GM19372 (cell line): ENCODE measurements around the gene FMNL2.

ENCODE experiments used
- ATAC-seq: cut with Tn5 transposase; IDR thresholded peaks from one replicate; pipeline ENCODE4 v1.9.1; 2021; ENCODE audit warnings: mild to moderate bottlenecking, low read depth, moderate library complexity; ENCODE audit not compliant: unreplicated experiment

Gene FMNL2

DNA sequence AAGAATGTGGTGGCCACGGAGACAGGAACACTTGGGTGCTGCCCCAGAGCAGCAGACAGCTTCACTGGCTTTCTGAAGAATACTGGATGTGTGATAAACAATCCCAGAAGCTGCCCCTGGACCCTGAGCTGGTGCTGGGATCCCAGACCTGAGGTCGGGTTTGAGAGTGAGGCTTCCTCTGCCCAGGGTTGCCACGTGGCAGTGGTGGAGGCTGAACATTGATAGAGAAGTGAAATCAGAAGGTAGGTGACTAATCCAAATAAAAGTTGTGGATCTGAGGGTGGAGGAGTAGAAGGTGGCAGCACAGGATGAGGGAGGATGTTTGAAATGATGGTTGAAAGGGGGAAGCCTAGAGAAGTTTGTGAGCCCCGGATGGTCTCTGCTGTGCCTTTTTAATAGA lies 64.0 kb downstream of the FMNL2 start:
- no peak for ATAC-seq

DNA sequence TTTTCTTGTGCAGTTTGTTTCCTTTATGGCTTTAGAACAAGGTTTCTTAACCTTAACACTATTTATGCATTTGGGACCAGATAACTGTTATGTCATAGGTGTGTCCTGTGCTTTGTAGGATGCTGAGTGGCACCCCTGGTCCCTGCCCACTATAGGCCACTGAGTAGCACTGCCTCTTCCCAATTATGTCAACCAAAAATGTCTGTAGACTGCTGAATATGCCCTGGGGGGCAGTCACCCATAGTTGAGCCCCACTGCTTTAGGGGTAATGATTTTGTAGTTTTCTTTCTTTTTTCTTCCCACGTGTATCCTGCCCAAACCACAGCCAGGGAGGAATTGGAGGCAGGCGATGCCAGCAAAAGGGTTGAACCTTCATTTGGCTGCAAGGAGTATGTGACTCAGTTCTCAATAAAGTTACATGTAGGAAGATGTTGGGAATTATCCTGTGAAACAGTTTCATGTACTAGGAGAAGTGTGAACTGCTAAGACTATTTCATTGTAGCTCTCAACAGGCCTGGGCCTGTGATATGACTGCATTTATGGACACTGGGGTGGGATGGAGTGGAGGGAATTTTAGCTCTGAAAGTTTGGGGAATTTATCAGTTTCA lies 65.7 kb downstream of the FMNL2 start:
- ATAC-seq = no peak

DNA sequence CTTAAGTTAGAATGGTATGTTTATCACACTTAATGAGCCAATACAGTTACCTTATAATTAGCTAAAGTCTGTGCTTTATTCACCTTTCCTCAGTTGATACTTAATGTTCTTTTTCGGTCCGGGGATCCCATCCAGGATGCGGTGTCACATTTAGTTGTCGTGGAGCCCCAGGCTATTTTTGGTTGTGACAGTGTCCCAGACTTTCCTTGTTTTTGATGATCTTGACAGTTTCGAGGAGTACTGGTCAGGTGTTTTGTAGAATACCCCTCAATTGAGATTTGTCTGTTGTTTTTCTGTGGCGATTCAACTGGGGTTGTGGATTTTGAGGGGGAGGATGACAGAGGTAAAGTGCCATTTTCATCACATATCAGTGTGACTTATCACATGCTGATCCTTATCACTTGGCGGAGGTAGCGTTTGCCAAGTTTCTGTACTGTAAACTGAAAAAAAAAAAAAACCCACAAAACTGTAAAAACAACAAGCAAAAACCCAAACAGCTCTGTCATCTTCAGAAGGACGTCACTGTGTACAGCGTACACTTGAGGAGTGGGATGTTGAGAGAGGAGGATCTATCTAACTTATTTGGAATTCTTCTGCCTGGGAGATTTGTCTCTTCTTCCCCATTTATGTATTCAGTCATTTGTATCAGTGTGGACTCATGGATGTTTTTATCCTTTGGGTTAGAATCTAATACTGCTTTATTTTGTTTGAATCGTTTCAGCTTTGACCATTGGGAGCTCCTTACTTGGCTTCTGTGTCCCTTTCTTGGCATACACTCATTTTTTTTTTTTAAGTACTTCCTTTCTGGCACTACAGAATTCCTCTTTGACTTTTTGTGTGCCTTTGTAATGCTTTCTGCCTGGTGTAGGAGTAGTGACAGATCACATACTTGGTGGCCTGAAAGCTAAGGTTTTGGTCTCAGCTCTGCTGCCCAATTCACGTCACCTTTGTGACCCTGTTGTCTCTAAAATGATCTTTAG lies 68.1 kb downstream of the FMNL2 start:
- no peak for ATAC-seq

DNA sequence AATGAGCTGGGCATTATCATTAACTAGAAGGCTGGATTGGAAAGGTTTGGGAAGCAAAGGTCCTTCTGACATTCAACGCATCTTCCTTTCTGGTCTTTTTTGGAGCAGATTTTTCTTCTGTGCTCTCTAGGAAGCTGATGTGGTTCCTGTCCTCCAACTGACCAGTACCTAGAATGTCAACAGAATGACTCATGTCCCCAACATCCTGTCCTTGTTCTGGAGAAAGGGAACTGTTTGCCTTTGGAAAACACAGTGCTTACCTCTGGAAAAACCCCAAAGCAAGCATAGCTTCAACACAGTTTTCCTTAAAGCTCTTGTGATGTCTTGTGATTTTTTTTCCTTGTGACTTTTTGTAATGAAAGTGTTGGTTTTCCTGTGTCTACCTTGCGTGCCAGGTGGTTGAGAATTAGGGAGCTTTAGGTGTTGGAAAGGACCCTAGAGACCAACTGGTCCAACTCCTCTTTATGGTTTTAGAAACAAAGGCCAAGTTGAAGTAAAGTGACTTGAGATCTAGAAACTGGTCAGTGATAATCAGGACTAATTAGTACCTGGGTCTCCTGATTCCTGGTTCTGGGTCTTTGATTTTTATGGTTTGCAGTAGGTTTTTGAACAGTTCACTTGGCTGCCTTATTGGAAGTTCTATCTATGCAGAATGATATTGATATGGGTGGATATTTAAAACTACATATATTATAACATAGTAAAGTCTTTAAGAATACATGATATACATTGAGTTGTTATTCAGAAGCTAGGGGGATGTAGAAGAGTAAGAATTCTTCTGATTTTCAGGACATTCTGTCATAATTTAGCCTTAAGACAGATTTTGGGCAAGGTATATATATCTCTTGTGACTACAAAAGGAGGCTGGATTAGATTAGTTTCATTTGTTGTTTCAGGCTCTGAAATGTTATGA lies 70.5 kb downstream of the FMNL2 start:
- ATAC-seq = no peak

DNA sequence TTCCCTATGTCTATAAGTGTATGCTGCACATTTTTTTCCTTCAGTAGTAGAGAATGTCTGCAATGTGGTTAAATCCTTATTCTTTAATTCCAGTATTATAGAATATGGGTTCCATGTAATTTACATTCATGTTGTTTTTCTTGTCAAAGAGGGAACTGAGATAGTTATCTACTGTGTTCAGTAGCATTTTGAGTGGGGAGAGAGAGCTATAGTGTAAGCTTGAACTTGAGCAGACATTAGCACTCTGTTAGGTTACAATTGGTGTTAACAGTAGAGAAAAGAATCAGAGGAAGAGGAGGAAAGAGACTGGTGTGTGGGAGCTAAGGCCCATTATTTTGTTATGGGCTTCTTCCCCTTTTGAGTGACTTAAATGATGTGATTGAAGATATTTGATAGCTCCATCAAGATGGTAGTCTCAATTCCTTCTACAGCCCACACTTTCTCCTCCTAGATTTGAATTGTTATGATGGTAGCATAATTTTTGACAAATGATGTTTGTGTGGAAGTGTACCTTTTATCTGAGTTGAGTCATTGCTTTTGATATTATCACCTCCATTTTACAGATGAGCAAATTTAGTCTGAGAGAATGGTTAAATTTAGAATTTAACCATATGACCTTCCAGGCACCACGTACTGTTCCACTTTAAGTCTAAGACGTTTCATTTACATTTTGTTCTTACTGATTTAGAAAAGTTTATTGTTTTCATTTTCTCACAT lies 71.3 kb downstream of the FMNL2 start:
- no peak for ATAC-seq

DNA sequence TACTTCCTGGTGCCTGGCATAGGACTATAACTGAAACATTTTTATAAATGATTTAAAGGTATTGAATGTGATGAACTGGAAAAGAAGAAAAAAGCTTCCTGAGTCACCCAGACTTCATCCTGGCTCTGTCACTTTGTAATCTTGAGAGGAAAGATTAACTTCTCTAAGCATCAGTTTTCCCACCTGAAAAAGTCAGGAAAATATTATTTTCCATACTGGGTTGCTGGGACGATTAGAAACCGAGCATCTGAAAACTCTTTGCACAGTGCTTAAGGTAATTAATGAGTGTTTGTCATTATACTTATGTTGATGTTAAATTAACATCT lies 71.8 kb downstream of the FMNL2 start:
- no peak for ATAC-seq

DNA sequence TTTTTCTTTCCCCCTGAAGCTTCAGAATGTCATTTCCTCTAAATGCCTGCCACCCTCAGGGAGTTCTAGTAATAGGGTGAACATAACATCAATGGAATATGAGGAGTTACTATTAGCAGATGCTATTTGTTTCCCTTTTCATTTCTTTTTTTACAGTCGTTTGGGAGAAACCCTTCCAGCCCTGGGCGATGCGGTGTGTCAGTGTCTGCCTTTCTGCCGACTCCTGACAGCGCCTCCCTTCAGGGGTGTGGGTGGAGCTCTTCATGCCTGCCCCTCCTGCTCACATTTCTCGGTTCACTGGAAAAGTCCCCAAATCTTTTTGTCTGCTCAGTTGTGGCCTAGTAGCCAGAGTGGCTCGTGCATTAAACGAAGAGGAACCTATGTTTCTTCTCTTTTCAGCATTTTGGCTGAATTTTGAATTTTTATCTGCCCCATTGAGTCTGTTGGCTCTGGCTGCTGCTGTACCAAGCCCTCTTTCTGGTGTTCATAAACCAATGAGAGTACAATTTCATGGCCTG lies 72.3 kb downstream of the FMNL2 start:
- ATAC-seq = no peak

DNA sequence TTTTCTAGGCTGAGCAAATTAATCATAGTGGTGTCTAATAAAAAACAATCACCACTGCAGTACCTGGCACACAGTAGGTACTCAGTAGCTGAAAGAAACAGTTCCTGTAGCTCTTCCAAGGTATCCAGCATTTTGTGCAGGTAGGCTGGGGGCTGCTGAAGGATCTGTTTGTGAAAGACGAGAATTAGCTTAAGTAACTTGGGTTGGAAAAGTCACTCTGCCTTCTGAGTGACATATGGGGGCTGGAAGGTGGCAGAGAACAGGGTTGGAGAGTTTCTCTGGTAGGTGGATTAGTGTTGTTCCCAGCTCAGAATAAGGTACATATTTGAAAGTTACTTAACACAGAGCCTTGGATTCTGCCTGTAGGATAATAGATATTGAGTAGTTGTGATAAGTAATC lies 72.8 kb downstream of the FMNL2 start:
- ATAC-seq = no peak

DNA sequence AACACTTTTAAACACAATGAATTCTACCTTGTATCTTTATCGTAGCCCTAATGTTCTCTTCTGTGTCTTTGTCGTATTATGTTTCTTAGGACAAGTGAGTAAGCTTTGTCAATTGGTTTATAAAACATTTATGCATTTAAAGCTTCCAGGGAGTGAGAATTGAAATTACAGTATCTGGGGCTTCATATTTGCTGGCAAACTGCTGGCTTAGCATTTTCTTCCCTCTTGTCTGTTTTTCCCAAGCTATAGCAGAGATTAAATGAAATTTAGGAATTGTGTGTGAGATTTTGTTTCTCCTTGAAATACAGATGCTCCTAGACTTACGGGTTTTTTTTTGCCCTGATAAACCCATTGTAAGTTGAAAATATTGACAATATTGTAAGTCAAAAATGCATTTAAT lies 73.3 kb downstream of the FMNL2 start:
- ATAC-seq = no peak

DNA sequence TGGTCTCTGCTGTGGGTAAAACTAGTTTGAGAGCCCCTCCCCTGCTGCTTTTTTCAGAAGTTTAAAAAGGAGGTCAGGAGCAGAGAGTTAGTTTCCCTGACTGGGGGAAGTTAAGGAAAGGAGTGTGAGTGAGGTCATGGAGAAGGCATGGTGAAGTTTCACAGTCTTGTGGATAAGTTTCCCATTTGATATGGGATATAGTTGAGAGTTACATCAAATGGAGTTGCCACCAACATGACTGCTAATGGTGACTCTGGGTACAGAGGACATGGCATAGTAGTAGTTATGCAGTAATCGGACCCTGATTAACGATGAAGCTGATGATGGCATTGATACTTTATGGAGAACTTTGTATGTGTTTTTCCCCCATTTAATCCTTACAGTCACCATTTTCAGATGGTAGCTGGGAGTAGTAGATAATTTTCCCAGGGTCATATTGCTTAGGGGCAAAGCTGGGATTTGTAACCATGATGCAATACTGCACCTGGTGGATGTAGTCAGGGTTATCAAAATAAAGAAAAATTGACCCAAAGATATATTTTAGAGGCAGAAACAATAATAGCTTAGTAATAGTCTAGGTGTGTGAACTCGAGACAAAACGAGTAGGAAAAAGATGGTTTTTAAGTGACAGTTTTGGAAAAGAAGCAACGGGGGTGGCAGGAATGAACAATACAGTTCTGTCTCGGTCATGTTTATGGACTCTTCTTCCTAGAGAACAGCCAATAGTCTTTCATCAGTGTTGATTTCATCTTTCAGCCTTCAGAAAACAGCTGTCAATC lies 74.6 kb downstream of the FMNL2 start:
- ATAC-seq = no peak

DNA sequence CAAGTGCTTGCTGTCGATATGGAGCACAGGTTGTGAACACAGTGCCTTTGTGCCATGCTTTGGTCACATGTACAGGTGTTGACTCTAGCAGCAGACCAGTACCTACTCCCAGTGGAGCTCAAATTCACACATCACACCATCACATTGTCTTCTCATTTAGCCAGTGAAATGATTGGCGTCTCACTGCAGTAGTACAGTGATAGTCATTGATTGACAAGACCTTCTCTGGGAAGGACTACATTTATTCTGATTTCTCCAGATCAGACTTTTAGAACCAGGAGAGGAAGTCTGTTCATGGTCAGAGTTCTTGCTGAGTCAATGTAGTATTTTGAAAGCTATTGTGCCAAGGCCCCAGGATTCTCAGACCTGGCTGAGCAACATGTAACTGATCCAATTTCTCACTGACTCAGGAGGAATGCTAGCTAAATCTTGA lies 75.2 kb downstream of the FMNL2 start:
- ATAC-seq = no peak

DNA sequence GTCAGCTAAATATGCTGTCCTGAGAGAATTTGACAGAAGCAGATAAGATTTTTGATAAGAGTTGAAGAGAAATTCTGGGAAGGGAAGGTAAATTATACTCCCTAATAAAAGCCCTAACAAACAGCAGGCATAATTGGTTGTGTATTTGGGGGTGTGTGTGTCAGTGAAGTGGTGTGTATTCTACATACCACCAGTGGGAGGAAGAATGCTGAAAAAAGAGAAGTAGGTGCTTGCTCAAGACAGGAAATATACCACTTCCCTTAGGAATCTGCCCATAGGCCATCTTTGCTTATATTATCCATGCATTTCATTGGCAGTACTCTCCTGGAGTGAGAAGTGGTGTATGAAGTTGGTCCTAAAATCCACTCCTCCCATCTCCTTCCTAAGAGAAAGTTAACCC lies 76.2 kb downstream of the FMNL2 start:
- ATAC-seq = no peak

DNA sequence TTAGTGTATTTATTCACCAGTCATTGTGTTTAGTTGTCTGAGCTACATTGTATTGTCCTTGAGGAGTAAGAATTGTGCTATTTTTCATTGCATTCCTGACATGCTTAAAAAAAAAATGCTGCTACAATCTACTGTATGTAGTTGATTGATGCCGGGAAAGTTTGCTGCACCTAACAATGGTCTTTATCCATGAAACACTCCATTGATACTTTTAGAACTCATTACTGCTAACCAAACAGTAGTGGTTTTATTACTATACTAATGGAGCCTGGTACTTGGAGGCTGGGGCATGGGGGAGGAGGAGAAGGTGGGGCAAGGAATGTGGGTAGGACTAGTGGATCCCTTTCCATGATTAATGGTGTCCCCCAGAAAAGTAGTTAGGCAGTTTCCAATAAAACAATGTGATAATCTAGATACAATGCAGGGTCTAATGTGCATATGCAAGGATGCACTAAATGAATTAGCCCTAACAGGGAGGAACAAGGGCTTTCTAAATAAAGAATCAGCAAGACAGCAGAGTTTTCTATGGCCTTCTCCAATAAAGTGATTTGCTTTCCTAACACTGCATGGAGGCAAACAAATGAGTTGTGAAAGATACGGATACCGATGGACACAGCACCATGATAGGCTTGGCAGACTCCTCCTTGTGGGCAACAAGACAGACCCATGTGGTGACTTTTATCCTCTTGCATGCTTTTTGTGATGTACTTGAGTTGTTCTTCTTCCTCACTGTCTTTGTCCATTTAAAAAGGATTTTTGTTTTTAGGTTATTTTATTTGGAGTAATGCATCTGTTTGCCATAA lies 78.5 kb downstream of the FMNL2 start:
- no peak for ATAC-seq

DNA sequence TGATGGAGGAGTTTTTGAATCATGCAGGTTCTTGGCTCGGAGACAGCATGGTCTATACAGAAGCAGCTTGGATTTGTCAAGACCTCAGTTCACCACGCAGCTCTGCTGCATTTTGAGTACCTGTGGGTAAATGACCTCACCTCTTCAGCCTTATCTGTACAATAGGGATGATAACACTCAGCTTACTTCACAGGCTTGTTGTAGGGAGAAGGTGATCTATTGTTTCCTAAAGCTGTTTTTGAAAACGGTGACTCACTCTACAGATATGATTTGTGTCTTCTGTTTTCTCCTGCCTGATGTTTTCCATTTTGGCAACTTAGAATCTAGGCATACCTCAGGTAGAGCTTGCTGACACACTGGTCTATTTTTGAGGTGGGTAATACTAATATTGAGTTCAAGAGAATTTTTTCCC lies 80.3 kb downstream of the FMNL2 start:
- no peak for ATAC-seq

DNA sequence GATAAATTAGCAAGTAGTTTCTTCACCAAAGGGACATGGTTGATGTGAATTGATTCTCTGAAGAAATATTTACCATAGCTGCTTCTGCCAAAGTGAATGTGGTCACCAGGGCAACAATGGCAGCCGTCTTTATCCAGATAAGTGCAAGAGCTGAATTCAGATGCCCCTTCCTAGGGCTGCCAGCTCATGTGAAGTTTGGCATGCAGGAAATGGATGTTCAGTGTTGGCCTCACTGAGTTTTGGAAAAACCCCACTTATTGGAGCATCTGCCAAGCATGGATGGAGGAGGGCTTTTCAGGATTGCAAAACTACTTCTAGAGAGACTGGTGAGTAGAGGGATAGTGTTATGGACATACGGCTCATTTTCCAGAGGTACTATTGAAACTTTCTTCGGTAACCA lies 80.8 kb downstream of the FMNL2 start:
- ATAC-seq = no peak

DNA sequence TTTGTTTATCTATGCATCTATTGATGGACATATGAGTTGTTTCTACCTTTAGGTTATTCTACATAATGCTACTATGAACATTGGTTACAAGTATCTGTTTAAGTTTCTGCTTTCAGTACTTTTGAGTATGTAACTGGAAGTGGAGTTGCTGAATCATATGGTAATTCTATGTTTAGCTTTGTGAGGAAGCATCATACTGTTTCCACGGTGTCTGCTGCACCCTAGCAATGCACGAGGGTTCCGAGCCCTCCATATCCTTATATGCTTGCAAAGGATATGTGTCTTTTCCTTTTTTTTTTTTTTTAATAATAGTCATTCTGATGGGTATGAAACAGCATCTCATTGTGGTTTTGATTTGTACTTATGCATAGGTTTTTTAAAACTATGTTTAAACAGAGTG lies 83.7 kb downstream of the FMNL2 start:
- no peak for ATAC-seq

DNA sequence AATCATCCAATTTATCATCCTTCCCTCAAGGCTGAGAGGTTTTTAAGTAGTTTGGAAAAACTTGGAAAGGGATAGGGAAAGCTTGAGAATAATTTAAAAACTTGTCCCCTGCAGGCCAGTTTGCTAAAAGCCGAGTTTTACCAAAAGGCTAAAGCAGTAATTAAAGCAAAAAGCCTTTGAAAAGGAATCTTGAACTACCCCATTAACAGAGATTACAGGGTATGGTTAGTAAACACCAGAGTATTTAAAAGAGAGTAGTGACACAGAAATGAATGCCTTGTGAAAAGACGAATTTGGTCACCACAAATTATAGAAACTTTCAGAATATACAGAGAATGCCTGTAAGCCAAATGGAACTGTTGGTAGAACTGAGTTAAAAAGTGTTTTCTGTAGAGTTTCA lies 85.0 kb downstream of the FMNL2 start:
- no peak for ATAC-seq

DNA sequence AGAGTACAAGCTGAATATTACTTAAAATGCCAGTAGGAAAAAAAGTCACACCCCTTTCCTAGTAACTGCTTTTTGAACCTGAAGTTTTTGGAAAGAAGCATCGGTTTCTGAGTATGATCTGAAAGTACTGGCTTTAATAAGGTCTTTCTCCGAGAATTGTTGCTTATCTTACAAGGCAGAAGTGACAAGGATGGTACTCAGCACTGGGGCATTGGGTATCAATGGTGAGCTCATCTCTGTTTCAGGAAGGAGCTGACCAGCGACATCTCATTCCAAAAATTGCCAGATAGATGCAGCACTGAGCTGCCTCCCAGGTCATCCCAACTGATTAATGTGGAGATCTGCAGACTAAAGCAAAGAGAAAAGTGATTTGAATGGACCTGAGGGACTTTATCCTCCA lies 85.4 kb downstream of the FMNL2 start:
- no peak for ATAC-seq

DNA sequence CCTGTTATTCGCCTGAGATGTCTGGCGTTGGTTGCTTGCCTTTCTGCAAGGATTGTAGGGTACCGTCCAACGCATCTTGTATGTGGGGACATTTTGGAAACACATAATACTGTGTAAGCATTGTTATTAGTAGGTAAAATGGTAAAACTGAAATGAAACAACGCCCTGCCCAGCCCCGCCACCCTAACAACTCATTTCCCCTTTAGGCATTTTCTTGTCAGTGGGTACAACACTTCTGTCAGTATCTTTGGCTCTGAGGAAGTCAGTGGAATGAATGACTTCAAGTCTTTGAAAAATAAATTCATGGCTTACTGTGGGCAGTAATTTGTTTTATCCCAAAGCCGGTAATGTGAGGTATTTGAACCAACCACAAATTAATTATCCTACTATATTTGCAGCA lies 86.0 kb downstream of the FMNL2 start:
- no peak for ATAC-seq
